Calu3 (cell line): ENCODE measurements around the gene L1TD1. TPM values are rescaled to one million over a fixed set of nuclear protein-coding genes. Genes with fewer than 3 reads are reported as not detected.
"Not testable (repeated sequence)": the region's sequence is repeated elsewhere in the genome, so short reads cannot be mapped to it uniquely, and the experiment has no call there.

Experiments
- BruUV-seq: library from RNA; stranded (reverse); fragments of 400-500 nt; replicated peaks from 2 replicates; lab custom pipeline; 2021; lab: Mats Ljungman, UMichigan
- CTCF ChIA-PET: fragments of 300-600 bp; sonication (Branson Sonifier 250); formaldehyde crosslinking; loops from one replicate; lab custom pipeline; 2022; ENCODE audit warnings: antibody characterized with exemption; lab: Charles Lee
- DNase-seq: peaks from one replicate; pipeline ENCODE4 v3.0.0; 2022
- H3K27ac Mint-ChIP-seq: one replicate; pipeline ENCODE4 v1.8.0; 2022; ENCODE audit warnings: mixed read lengths; ENCODE audit not compliant: unreplicated experiment
- H3K27me3 Mint-ChIP-seq: one replicate; pipeline ENCODE4 v1.8.0; 2022; ENCODE audit warnings: mixed read lengths; ENCODE audit not compliant: unreplicated experiment
- H3K36me3 Mint-ChIP-seq: one replicate; pipeline ENCODE4 v1.8.0; 2022; ENCODE audit warnings: mild to moderate bottlenecking, moderate library complexity, mixed read lengths; ENCODE audit not compliant: insufficient read depth, unreplicated experiment
- H3K4me1 Mint-ChIP-seq: one replicate; pipeline ENCODE4 v1.8.0; 2022; ENCODE audit warnings: mild to moderate bottlenecking, low read depth, mixed read lengths; ENCODE audit not compliant: unreplicated experiment
- H3K4me3 Mint-ChIP-seq: one replicate; pipeline ENCODE4 v1.8.0; 2022; ENCODE audit warnings: mild to moderate bottlenecking, low read depth, moderate library complexity, mixed read lengths; ENCODE audit not compliant: unreplicated experiment
- H3K9me3 Mint-ChIP-seq: one replicate; pipeline ENCODE4 v1.8.0; 2022; ENCODE audit warnings: low read depth, mixed read lengths; ENCODE audit not compliant: unreplicated experiment
- intact Hi-C: fragments of 100-400 bp; cut with micrococcal nuclease; formaldehyde crosslinking; loops from one replicate; pipeline ENCODE4 v1.10.0; 2022; ENCODE audit not compliant: unreplicated experiment
- total RNA-seq: library from RNA; stranded (reverse); gene quantifications from 2 replicates; pipeline ENCODE4 v1.2.3, GENCODE V29; 2022
- TF ChIP-seq, protein P1 (sequence below): fragments of 200-600 bp; IDR thresholded peaks from one replicate; pipeline ENCODE4 v1.8.0; 2022; ENCODE audit warnings: antibody characterized with exemption; ENCODE audit not compliant: unreplicated experiment

The L1TD1 gene
- total RNA-seq, 1 experiment from 2014 or later, result not detected

- Mint-ChIP-seq H3K4me3 (no peak overlapping the region), H3K27ac (no peak overlapping the region), H3K9me3 (no peaks in the 10 kb centered on the region), H3K4me1 (peaks cover 19% of the 10 kb centered on the region), H3K27me3 (peaks cover 16% of the 10 kb centered on the region), H3K36me3 (no peaks in the 10 kb centered on the region)
- BruUV-seq, result no TSS peak
- CTCF ChIA-PET, result no interaction called here
- DNase-seq, result no peak
- TF ChIP-seq, protein P1, sequence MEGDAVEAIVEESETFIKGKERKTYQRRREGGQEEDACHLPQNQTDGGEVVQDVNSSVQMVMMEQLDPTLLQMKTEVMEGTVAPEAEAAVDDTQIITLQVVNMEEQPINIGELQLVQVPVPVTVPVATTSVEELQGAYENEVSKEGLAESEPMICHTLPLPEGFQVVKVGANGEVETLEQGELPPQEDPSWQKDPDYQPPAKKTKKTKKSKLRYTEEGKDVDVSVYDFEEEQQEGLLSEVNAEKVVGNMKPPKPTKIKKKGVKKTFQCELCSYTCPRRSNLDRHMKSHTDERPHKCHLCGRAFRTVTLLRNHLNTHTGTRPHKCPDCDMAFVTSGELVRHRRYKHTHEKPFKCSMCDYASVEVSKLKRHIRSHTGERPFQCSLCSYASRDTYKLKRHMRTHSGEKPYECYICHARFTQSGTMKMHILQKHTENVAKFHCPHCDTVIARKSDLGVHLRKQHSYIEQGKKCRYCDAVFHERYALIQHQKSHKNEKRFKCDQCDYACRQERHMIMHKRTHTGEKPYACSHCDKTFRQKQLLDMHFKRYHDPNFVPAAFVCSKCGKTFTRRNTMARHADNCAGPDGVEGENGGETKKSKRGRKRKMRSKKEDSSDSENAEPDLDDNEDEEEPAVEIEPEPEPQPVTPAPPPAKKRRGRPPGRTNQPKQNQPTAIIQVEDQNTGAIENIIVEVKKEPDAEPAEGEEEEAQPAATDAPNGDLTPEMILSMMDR, result no peak
- intact Hi-C loops, result no loop called here
Measured at GRCh38 chr1:62237950-62238374, 43.3 kb downstream of the L1TD1 start.

DNA sequence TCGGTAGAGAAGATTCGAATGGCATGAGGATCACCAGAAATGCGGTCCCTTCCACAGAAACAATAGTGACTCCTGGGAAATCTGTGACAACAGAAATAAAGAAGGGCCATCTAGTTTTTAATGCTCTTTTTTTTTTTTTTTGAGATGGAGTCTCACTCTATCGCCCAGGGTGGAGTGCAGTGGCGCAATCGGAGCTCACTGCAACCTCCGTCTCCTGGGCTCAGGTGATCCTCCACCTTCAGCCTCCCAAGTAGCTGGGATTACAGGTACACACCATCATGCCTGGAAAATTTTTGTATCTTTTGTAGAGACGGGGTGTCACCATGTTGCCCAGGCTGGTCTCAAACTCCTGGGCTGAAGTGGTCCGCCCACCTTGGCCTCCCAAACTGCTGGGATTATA, 43.9 kb downstream of the L1TD1 start:
- CTCF ChIA-PET, result no interaction called here
- BruUV-seq, result no TSS peak
- Mint-ChIP-seq H3K36me3 (no peaks in the 10 kb centered on the region), H3K27me3 (peaks cover 21% of the 10 kb centered on the region), H3K4me3 (no peak overlapping the region), H3K9me3 (no peaks in the 10 kb centered on the region), H3K4me1 (peaks cover 19% of the 10 kb centered on the region), H3K27ac (no peak overlapping the region)
- TF ChIP-seq, protein P1, result no peak
- DNase-seq, result no peak
- intact Hi-C loops, result no loop called here

GRCh38 chr1:62239652-62240403, 45.2 kb downstream of the L1TD1 start:
- H3K9me3 Mint-ChIP-seq, DNase-seq, CTCF ChIA-PET, H3K27ac Mint-ChIP-seq, BruUV-seq, H3K36me3 Mint-ChIP-seq, intact Hi-C loops, H3K4me3 Mint-ChIP-seq: not testable (repeated sequence)
- Mint-ChIP-seq H3K27me3 (peaks cover 34% of the 10 kb centered on the region), H3K4me1 (peaks cover 16% of the 10 kb centered on the region)

DNA sequence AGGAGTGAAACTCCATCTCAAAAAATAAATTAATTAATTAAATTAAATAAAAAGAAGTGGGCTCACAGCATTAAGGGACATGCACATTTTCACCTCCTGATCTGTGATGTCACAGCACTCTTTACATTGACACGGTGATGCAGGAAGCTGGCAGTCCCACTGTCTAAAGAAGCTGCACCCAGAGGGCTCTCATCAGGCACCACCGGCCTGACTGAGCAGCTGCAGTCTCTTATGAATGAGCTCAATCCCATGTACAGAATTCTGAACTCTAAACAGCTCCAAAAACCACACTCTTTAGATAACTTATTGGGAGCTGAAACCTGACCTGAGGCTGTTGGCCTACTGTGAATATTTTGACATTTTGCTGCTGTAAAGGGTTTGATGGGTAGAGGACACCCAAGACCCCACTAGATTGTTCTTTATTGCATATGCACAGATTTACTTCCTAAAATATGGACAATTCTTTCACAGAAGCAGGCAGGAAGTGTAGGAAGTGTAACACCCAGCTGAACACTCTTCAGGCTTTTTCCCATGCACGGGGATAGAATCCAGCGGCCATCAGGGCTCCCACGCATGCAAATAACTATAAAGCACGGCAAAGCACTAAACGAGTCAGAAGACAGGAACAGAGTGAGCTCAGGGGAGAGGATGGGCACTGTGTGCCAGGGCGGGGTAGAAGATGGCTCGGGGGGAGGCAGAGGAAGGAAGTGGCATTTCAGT, 46.2 kb downstream of the L1TD1 start:
- H3K27ac Mint-ChIP-seq, result no peak overlapping the region
- no peaks in the 10 kb centered on the region for H3K36me3 Mint-ChIP-seq
- no peak for DNase-seq
- no TSS peak for BruUV-seq
- no peaks in the 10 kb centered on the region for H3K9me3 Mint-ChIP-seq
- peaks cover 12% of the 10 kb centered on the region for H3K4me1 Mint-ChIP-seq
- no peak overlapping the region for H3K4me3 Mint-ChIP-seq
- H3K27me3 Mint-ChIP-seq, result peaks cover 41% of the 10 kb centered on the region
- TF ChIP-seq, protein P1, result no peak
- intact Hi-C loops, result no loop called here
- CTCF ChIA-PET, result no interaction called here
